ENCODE results near the gene UQCC5. TPM values are rescaled to one million over a fixed set of nuclear protein-coding genes. Genes with fewer than 3 reads are reported as not detected.

UQCC5 gene
- total RNA-seq, 2 donors from 2014 or later: 13.8 to 22.8 TPM

- intact Hi-C loops (cut with DNase I): loop anchor here in 1 of 2 donors (1.0 kb wide), 1 partner anchor 17 kb away; no protein-coding TSS in a partner anchor
Measured at GRCh38 chr3:52552089-52552488, 15.7 kb downstream of the UQCC5 start.

GRCh38 chr3:52554026-52554755 is 17.8 kb downstream of the UQCC5 start:
- DNase-seq (ENCODE audit: low spot score): no peak

More at GRCh38 chr3:52552089-52552488, 15.7 kb downstream of the UQCC5 start:
- DNase-seq (ENCODE audit: low spot score): no peak

GRCh38 chr3:52555056-52555455 is 18.7 kb downstream of the UQCC5 start:
- no peak for DNase-seq (ENCODE audit: low spot score)
- intact Hi-C loops (cut with DNase I): no loop called here

More at GRCh38 chr3:52554026-52554755, 17.8 kb downstream of the UQCC5 start:
- intact Hi-C loops (cut with DNase I): no loop called here

GRCh38 chr3:52557011-52557960 is 20.9 kb downstream of the UQCC5 start:
- intact Hi-C loops (cut with DNase I): no loop called here
- DNase-seq (ENCODE audit: low spot score): no peak

GRCh38 chr3:52558436-52558835 is 22.0 kb downstream of the UQCC5 start:
- intact Hi-C loops (cut with DNase I): no loop called here
- no peak for DNase-seq (ENCODE audit: low spot score)

- intact Hi-C loops (cut with DNase I): no loop called here
- DNase-seq (ENCODE audit: low spot score): no peak
Measured at GRCh38 chr3:52561028-52561747, 24.8 kb downstream of the UQCC5 start.

GRCh38 chr3:52563984-52564383 is 27.6 kb downstream of the UQCC5 start:
- DNase-seq (ENCODE audit: low spot score): no peak
- intact Hi-C loops (cut with DNase I): no loop called here

GRCh38 chr3:52568069-52568468 is 31.7 kb downstream of the UQCC5 start:
- intact Hi-C loops (cut with DNase I): no loop called here
- no peak for DNase-seq (ENCODE audit: low spot score)

GRCh38 chr3:52570076-52570475 is 33.7 kb downstream of the UQCC5 start:
- intact Hi-C loops (cut with DNase I): no loop called here
- DNase-seq (ENCODE audit: low spot score): no peak

GRCh38 chr3:52572221-52572620 is 35.8 kb downstream of the UQCC5 start:
- no peak for DNase-seq (ENCODE audit: low spot score)
- intact Hi-C loops (cut with DNase I): no loop called here

- no peak for DNase-seq (ENCODE audit: low spot score)
- intact Hi-C loops (cut with DNase I): no loop called here
Measured at GRCh38 chr3:52574056-52574965, 37.9 kb downstream of the UQCC5 start.

Other genes with a start within 250 kb of the UQCC5 start
- gene GLYCTK, start 248.8 kb upstream of the UQCC5 start, total RNA-seq: 1 to 10 TPM; 6.8 to 8.7 TPM
- 1 to 10 TPM; 7.2 to 9.4 TPM for gene DNAH1, start 220.3 kb upstream of the UQCC5 start, total RNA-seq
- 10 to 100 TPM; 53.0 to 55.1 TPM for gene BAP1, start 126.6 kb upstream of the UQCC5 start, total RNA-seq
- gene PHF7, start 125.9 kb upstream of the UQCC5 start, total RNA-seq: 1 to 10 TPM; 6.4 to 9.2 TPM
- gene SEMA3G, start 91.5 kb upstream of the UQCC5 start, total RNA-seq: 10 to 100 TPM; 12.4 to 17.7 TPM
- 1 to 10 TPM; 3.5 to 5.5 TPM for gene TNNC1, start 82.6 kb upstream of the UQCC5 start, total RNA-seq
- 10 to 100 TPM; 53.0 to 65.2 TPM for gene NISCH, start 81.0 kb upstream of the UQCC5 start, total RNA-seq
- gene STAB1, start 41.3 kb upstream of the UQCC5 start, total RNA-seq: 100 to 1,000 TPM; 303 to 498 TPM
- gene NT5DC2, start 2.7 kb upstream of the UQCC5 start, total RNA-seq: 10 to 100 TPM; 42.7 to 48.6 TPM
- gene PBRM1, start 149.3 kb downstream of the UQCC5 start, total RNA-seq: 10 to 100 TPM; 63.8 to 78.1 TPM
- gene GNL3, start 149.4 kb downstream of the UQCC5 start, total RNA-seq: 10 to 100 TPM; 46.1 to 50.5 TPM
- gene GLT8D1, start 169.2 kb downstream of the UQCC5 start, total RNA-seq: 10 to 100 TPM; 33.5 to 55.9 TPM
- 10 to 100 TPM; 63.9 to 70.2 TPM for gene SPCS1, start 169.5 kb downstream of the UQCC5 start, total RNA-seq
- 10 to 100 TPM; 17.3 to 21.5 TPM for gene NEK4, start 234.3 kb downstream of the UQCC5 start, total RNA-seq
- 1 to 10 TPM; 1.3 to 2.6 TPM for gene ITIH1, start 241.0 kb downstream of the UQCC5 start, total RNA-seq